ENCODE measurements around the gene TMEM218. TPM values are rescaled to one million over a fixed set of nuclear protein-coding genes. Genes with fewer than 3 reads are reported as not detected.
A peak's percentile ranks its signal among the peaks of the same experiment; 100 is the strongest.

TMEM218 gene
- total and polyA plus RNA-seq, 10 of the 15 experiments (the other 5 are each of a cell fraction or from before 2014, with no cell fraction given): 11.2 to 50.3 (median 28.8) TPM

DNA sequence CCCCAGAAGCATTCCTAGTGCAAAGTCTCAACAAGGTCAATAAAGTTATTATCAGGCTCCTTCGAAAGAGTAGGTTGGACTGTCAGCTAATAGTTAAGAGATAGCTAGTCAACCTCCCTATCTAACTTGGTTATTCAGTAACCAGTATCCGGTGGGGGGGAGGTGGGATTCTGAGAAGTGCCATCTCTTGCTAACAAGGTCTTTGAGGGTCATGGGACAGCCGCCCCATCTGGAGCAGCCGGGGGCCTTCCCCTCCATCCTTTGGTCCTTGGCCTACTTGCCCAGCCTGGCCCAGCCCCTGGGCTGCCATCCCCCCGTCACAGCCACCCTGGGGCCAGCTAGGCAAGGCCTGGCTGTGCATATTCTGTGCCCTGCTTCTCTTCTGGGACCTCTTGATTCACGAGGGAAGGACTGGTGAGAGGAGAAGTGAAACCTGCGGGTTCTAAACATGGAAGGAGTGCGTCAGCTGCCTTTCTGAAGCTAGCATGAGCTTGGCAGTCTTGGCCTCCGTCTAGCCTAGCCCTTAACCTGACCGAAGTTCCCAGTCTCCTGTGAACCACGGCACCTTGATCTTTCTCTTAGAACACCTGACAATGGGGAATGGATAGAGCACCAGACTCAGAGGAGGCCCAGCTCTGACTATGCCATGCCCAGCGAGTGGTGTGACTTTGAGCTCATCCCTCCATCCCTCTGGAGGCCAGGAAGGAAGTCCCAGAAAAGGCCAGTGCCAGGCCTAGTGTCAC lies 39.0 kb downstream of the TMEM218 start (continued):
- TF ChIP-seq, protein P1, sequence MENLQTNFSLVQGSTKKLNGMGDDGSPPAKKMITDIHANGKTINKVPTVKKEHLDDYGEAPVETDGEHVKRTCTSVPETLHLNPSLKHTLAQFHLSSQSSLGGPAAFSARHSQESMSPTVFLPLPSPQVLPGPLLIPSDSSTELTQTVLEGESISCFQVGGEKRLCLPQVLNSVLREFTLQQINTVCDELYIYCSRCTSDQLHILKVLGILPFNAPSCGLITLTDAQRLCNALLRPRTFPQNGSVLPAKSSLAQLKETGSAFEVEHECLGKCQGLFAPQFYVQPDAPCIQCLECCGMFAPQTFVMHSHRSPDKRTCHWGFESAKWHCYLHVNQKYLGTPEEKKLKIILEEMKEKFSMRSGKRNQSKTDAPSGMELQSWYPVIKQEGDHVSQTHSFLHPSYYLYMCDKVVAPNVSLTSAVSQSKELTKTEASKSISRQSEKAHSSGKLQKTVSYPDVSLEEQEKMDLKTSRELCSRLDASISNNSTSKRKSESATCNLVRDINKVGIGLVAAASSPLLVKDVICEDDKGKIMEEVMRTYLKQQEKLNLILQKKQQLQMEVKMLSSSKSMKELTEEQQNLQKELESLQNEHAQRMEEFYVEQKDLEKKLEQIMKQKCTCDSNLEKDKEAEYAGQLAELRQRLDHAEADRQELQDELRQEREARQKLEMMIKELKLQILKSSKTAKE (IDR thresholded peaks at IDR 0.05; ENCODE audit: low read depth, poor library complexity, severe bottlenecking): peak; percentile 81
- TF ChIP-seq TBL1XR1 (IDR thresholded peaks at IDR 0.05; ENCODE audit: low read depth, low read length) (peak; percentile 68; the same call in 1 of the 2 replicates), PML (IDR thresholded peaks at IDR 0.05; ENCODE audit: low read length) (no peak), IKZF1 (conservative IDR thresholded peaks at IDR 0.05) (peak; percentile 97), CUX1 (IDR thresholded peaks at IDR 0.05; ENCODE audit: insufficient replicate concordance, low read depth, low read length) (no peak), GATAD2B (conservative IDR thresholded peaks at IDR 0.05; ENCODE audit: low read depth) (peak; percentile 97), IRF4 (IDR thresholded peaks at IDR 0.05; ENCODE audit: low read depth, low read length) (peak; percentile 98), NRF1 (conservative IDR thresholded peaks at IDR 0.05; ENCODE audit: low read depth, low read length) (no peak), MYC (IDR thresholded peaks at IDR 0.05; ENCODE audit: insufficient read depth, insufficient read length, insufficient replicate concordance, low read length, severe bottlenecking) (no peak), FOS (IDR thresholded peaks at IDR 0.05; ENCODE audit: borderline replicate concordance, extremely low read depth, insufficient read length) (no peak), PKNOX1 (IDR thresholded peaks at IDR 0.05) (no peak), TCF12 (IDR thresholded peaks at IDR 0.05; ENCODE audit: low read depth, low read length) (peak; percentile 78), MTA2 (IDR thresholded peaks at IDR 0.05; ENCODE audit: low read depth) (peak; percentile 89), NBN (IDR thresholded peaks at IDR 0.05) (peak; percentile 96), ATF7 (IDR thresholded peaks at IDR 0.05; ENCODE audit: low read depth) (peak; percentile 74), SIX5 (IDR thresholded peaks at IDR 0.05; ENCODE audit: low read depth, low read length, severe bottlenecking) (no peak), POLR2AphosphoS2 (IDR thresholded peaks at IDR 0.05; ENCODE audit: low read depth, low read length) (no peak)
- TF ChIP-seq, protein P2, sequence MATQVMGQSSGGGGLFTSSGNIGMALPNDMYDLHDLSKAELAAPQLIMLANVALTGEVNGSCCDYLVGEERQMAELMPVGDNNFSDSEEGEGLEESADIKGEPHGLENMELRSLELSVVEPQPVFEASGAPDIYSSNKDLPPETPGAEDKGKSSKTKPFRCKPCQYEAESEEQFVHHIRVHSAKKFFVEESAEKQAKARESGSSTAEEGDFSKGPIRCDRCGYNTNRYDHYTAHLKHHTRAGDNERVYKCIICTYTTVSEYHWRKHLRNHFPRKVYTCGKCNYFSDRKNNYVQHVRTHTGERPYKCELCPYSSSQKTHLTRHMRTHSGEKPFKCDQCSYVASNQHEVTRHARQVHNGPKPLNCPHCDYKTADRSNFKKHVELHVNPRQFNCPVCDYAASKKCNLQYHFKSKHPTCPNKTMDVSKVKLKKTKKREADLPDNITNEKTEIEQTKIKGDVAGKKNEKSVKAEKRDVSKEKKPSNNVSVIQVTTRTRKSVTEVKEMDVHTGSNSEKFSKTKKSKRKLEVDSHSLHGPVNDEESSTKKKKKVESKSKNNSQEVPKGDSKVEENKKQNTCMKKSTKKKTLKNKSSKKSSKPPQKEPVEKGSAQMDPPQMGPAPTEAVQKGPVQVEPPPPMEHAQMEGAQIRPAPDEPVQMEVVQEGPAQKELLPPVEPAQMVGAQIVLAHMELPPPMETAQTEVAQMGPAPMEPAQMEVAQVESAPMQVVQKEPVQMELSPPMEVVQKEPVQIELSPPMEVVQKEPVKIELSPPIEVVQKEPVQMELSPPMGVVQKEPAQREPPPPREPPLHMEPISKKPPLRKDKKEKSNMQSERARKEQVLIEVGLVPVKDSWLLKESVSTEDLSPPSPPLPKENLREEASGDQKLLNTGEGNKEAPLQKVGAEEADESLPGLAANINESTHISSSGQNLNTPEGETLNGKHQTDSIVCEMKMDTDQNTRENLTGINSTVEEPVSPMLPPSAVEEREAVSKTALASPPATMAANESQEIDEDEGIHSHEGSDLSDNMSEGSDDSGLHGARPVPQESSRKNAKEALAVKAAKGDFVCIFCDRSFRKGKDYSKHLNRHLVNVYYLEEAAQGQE (IDR thresholded peaks at IDR 0.05; ENCODE audit: low read depth, low read length): no peak
